OCI-LY1 (cell line): ENCODE measurements around the gene HPS5.
A peak's percentile ranks its signal among the peaks of the same experiment; 100 is the strongest.

Source experiments
- H2AFZ ChIP-seq: fragments of 200-600 bp; sonication (generic), shearing (Covaris generic); 2 replicates; pipeline ENCODE4 v1.6.0; 2014; ENCODE audit warnings: antibody characterized with exemption, mild to moderate bottlenecking, low read length
- H3F3A ChIP-seq: fragments of 200-600 bp; sonication (generic), shearing (Covaris generic); 2 replicates; pipeline ENCODE4 v1.6.0; 2014; ENCODE audit warnings: mild to moderate bottlenecking, antibody characterized with exemption, low read length, moderate library complexity; ENCODE audit not compliant: insufficient read depth
- H3K27ac ChIP-seq: fragments of 200-600 bp; sonication (generic); 2 replicates; pipeline ENCODE4 v1.5.1; 2014; ENCODE audit warnings: low read length, mixed run types, mild to moderate bottlenecking, low read depth; ENCODE audit not compliant: poor library complexity, severe bottlenecking
- H3K27me3 ChIP-seq: fragments of 200-600 bp; sonication (generic); 2 replicates; pipeline ENCODE4 v1.6.0; 2014; ENCODE audit warnings: antibody characterized with exemption, mild to moderate bottlenecking, low read length, moderate library complexity; ENCODE audit not compliant: insufficient read depth
- H3K36me3 ChIP-seq: fragments of 200-600 bp; sonication (generic); 2 replicates; pipeline ENCODE4 v1.6.1; 2014; ENCODE audit warnings: mild to moderate bottlenecking, antibody characterized with exemption, low read length, moderate library complexity, mixed read lengths; ENCODE audit not compliant: insufficient read depth
- H3K4me1 ChIP-seq: fragments of 200-600 bp; sonication (generic); 2 replicates; pipeline ENCODE4 v1.5.1; 2014; ENCODE audit warnings: mild to moderate bottlenecking, low read length, moderate library complexity; ENCODE audit not compliant: insufficient read depth, severe bottlenecking
- H3K4me2 ChIP-seq: fragments of 200-600 bp; sonication (generic), shearing (Covaris generic); 2 replicates; pipeline ENCODE4 v1.6.1; 2014; ENCODE audit warnings: low read length
- H3K4me3 ChIP-seq: fragments of 200-600 bp; sonication (generic); 2 replicates; pipeline ENCODE4 v1.5.1; 2014; ENCODE audit warnings: low read length, low read depth, mild to moderate bottlenecking, mixed read lengths; ENCODE audit not compliant: poor library complexity, severe bottlenecking
- H3K79me2 ChIP-seq: fragments of 200-600 bp; shearing (Covaris generic); 2 replicates; pipeline ENCODE4 v1.6.1; 2016; ENCODE audit warnings: mixed run types, low read length, mixed read lengths; ENCODE audit not compliant: insufficient read depth
- H3K9ac ChIP-seq: fragments of 200-600 bp; sonication (generic), shearing (Covaris generic); 2 replicates; pipeline ENCODE4 v1.6.1; 2014; ENCODE audit warnings: mild to moderate bottlenecking, low read length, mixed read lengths
- H3K9me2 ChIP-seq: fragments of 200-600 bp; sonication (generic), shearing (Covaris generic); 2 replicates; pipeline ENCODE4 v1.6.1; 2014; ENCODE audit warnings: low read depth, mild to moderate bottlenecking, low read length, mixed read lengths
- H3K9me3 ChIP-seq: fragments of 200-600 bp; shearing (Covaris generic); 2 replicates; pipeline ENCODE4 v1.6.1; 2014; ENCODE audit warnings: low read length, mixed read lengths
- H4K20me1 ChIP-seq: fragments of 200-600 bp; sonication (generic), shearing (Covaris generic); 2 replicates; pipeline ENCODE4 v1.6.0; 2016; ENCODE audit warnings: mild to moderate bottlenecking, low read length; ENCODE audit not compliant: insufficient read depth
- EZH2 ChIP-seq: fragments of 200-600 bp; sonication (generic), shearing (Covaris generic); IDR thresholded peaks from 2 replicates; pipeline ENCODE4 v1.8.0; 2017; ENCODE audit warnings: borderline replicate concordance, mixed run types, mild to moderate bottlenecking, antibody characterized with exemption, low read length, moderate library complexity, mixed read lengths
- TF ChIP-seq, protein P1 (sequence below): fragments of 200-600 bp; sonication (generic), shearing (Covaris generic); IDR thresholded peaks from 2 replicates; pipeline ENCODE4 v1.5.1; 2017; ENCODE audit warnings: mild to moderate bottlenecking, antibody characterized with exemption, low read length, moderate library complexity, mixed read lengths

HPS5 gene

DNA sequence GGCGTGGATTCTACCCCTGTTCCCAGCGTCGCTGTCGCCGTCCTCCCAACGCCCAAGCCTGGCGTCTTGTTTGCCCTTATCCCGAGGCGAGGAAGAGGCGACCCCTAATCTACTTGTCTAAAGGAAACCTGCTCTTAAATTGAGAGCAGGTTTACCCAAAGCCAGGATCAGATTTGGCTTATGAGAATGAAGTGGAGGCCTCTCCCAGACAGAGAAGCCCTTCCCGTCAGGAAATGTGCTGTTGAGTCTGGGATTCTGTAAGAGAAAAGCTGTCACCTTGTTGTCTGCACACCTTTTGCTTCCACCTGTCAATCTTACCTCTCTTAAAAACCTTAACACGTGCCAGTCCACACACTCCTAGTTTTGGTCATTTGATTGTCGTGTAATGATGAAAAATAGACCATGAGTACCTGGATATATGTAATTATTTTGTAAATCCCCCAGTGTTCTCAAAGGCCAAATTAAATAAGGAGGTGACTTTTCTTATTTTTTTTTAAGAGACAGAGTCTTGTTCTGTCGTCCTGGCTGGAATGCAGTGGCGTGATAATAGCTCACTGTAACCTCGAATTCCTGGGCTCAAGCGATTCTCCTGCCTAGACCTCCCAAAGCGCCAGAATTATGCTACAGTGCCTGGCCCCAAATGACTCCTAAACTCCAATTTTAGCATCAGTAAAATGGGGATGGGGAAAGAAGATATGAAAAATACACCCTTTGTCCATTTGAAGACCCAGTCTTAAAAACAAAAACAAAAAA, 1.1 kb upstream of the HPS5 start:
- H3K4me2 ChIP-seq: peak overlapping the region; percentile 97
- peaks cover 55% of the 10 kb centered on the region for H3K4me1 ChIP-seq
- no peak overlapping the region for H2AFZ ChIP-seq
- H3K9ac ChIP-seq: peak overlapping the region; percentile 97
- H3K9me3 ChIP-seq: no peaks in the 10 kb centered on the region
- no peaks in the 10 kb centered on the region for H3K27me3 ChIP-seq
- H3K9me2 ChIP-seq: no peaks in the 10 kb centered on the region
- no peaks in the 10 kb centered on the region for H3F3A ChIP-seq
- TF ChIP-seq, protein P1, sequence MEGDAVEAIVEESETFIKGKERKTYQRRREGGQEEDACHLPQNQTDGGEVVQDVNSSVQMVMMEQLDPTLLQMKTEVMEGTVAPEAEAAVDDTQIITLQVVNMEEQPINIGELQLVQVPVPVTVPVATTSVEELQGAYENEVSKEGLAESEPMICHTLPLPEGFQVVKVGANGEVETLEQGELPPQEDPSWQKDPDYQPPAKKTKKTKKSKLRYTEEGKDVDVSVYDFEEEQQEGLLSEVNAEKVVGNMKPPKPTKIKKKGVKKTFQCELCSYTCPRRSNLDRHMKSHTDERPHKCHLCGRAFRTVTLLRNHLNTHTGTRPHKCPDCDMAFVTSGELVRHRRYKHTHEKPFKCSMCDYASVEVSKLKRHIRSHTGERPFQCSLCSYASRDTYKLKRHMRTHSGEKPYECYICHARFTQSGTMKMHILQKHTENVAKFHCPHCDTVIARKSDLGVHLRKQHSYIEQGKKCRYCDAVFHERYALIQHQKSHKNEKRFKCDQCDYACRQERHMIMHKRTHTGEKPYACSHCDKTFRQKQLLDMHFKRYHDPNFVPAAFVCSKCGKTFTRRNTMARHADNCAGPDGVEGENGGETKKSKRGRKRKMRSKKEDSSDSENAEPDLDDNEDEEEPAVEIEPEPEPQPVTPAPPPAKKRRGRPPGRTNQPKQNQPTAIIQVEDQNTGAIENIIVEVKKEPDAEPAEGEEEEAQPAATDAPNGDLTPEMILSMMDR: no peak
- TF ChIP-seq EZH2: no peak
- H3K36me3 ChIP-seq: peaks cover 31% of the 10 kb centered on the region
- H3K4me3 ChIP-seq: peak overlapping the region; percentile 93
- H3K27ac ChIP-seq: no peak overlapping the region
- H4K20me1 ChIP-seq: no peaks in the 10 kb centered on the region
- peaks cover 87% of the 10 kb centered on the region for H3K79me2 ChIP-seq

DNA sequence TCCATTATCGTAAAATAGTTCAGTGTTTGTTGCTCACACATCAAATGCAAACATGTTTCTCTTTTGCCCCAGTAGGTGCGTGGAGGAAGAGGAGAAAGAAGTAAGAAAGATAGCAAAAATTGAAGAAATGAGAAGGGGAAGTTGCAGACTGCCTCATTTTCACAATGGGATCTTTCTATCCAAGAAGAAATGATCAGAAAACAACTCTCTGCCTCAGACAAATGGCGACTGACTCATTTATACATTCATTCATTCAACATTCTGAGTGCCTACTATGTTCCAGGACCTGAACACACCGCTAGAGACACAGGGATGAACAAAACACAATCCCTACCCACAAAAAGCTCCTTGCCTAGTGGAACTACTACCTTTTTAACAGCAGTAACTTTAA, 367 bp downstream of the HPS5 start:
- peak overlapping the region; percentile 33; the same call in 1 of the 2 replicates for H2AFZ ChIP-seq
- peak overlapping the region; percentile 97 for H3K4me2 ChIP-seq
- no peaks in the 10 kb centered on the region for H3K9me2 ChIP-seq
- peak overlapping the region; percentile 97 for H3K9ac ChIP-seq
- H3K27ac ChIP-seq: peak overlapping the region; percentile 89
- no peak for TF ChIP-seq EZH2
- TF ChIP-seq, protein P1: no peak
- H4K20me1 ChIP-seq: no peaks in the 10 kb centered on the region
- peaks cover 22% of the 10 kb centered on the region for H3K36me3 ChIP-seq
- H3K4me3 ChIP-seq: peak overlapping the region; percentile 93
- no peaks in the 10 kb centered on the region for H3K27me3 ChIP-seq
- H3F3A ChIP-seq: no peaks in the 10 kb centered on the region
- H3K4me1 ChIP-seq: peaks cover 55% of the 10 kb centered on the region
- no peaks in the 10 kb centered on the region for H3K9me3 ChIP-seq
- H3K79me2 ChIP-seq: peaks cover 83% of the 10 kb centered on the region

DNA sequence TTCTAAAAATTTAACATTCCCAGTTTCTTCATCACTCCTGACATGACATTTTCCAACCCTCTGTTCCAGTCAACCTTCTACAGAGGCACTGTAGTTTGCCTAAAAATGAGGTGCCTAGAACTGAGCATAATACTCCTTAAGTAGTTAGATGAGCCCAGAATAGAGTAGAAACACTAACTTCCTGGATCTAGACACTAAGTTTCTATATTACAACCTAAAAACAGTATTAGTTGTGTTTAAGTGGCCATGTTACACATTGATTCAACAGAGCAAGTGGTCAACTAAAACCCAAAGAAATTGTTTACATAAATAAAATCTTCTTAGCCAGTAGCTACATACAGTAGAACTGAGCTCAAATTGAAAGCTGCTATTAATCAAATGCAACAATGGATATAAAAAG, 1.3 kb downstream of the HPS5 start:
- Histone ChIP-seq H3K9me3 (no peaks in the 10 kb centered on the region), H3K9ac (peak overlapping the region; percentile 97), H4K20me1 (no peaks in the 10 kb centered on the region), H3K27me3 (no peaks in the 10 kb centered on the region), H3K4me3 (peak overlapping the region; percentile 93), H3K79me2 (peaks cover 79% of the 10 kb centered on the region), H3F3A (no peaks in the 10 kb centered on the region), H3K9me2 (no peaks in the 10 kb centered on the region), H2AFZ (no peak overlapping the region), H3K36me3 (peaks cover 22% of the 10 kb centered on the region), H3K4me2 (peak overlapping the region; percentile 97), H3K4me1 (peaks cover 55% of the 10 kb centered on the region), H3K27ac (no peak overlapping the region)
- TF ChIP-seq, protein P1: no peak
- no peak for TF ChIP-seq EZH2
